H9 (cell line): ENCODE data around the gene ZMYND8. TPM values are rescaled to one million over a fixed set of nuclear protein-coding genes. Genes with fewer than 3 reads are reported as not detected.

Experiments
- DNase-seq: peaks from one replicate; pipeline ENCODE4 v3.0.0-alpha.2; 2017
- H2AFZ ChIP-seq: one replicate; pipeline ENCODE4 v1.6.1; 2013; ENCODE audit warnings: mild to moderate bottlenecking, low read length, control low read depth, moderate library complexity
- H2AK5ac ChIP-seq: 2 replicates; pipeline ENCODE4 v1.6.1; 2013; ENCODE audit warnings: low read length, control low read depth, mixed read lengths; ENCODE audit not compliant: insufficient read length
- H2BK120ac ChIP-seq: one replicate; pipeline ENCODE4 v1.6.1; 2013; ENCODE audit warnings: low read depth, mild to moderate bottlenecking, low read length, control low read depth, inconsistent platforms; ENCODE audit not compliant: poor library complexity, severe bottlenecking
- H2BK12ac ChIP-seq: 2 replicates; pipeline ENCODE4 v1.6.1; 2013; ENCODE audit warnings: low read length, control low read depth, mixed read lengths, low read depth; ENCODE audit not compliant: insufficient read length
- H2BK15ac ChIP-seq: 2 replicates; pipeline ENCODE4 v1.6.1; 2013; ENCODE audit warnings: low read depth, low read length, control low read depth
- H2BK20ac ChIP-seq: one replicate; pipeline ENCODE4 v1.6.1; 2013; ENCODE audit warnings: low read depth, mild to moderate bottlenecking, low read length, control low read depth, inconsistent platforms; ENCODE audit not compliant: poor library complexity, severe bottlenecking
- H2BK5ac ChIP-seq: 2 replicates; pipeline ENCODE4 v1.6.1; 2013; ENCODE audit warnings: low read length, control low read depth, mixed read lengths; ENCODE audit not compliant: insufficient read length
- H3K14ac ChIP-seq: 2 replicates; pipeline ENCODE4 v1.6.1; 2013; ENCODE audit warnings: low read length, control low read depth; ENCODE audit not compliant: insufficient read depth
- H3K18ac ChIP-seq: 2 replicates; pipeline ENCODE4 v1.6.1; 2013; ENCODE audit warnings: low read depth, mild to moderate bottlenecking, mixed read lengths, low read length, control low read depth; ENCODE audit not compliant: insufficient read length
- H3K23ac ChIP-seq: 2 replicates; pipeline ENCODE4 v1.6.1; 2013; ENCODE audit warnings: low read length, control low read depth, mixed read lengths, low read depth; ENCODE audit not compliant: insufficient read length
- H3K23me2 ChIP-seq: 2 replicates; pipeline ENCODE4 v1.6.1; 2013; ENCODE audit warnings: low read depth, mild to moderate bottlenecking, mixed read lengths, low read length, control low read depth; ENCODE audit not compliant: insufficient read length, poor library complexity, severe bottlenecking
- H3K27ac ChIP-seq: 2 replicates; pipeline ENCODE4 v1.5.1; 2013; ENCODE audit warnings: low read length, control low read depth, mixed read lengths, low read depth; ENCODE audit not compliant: insufficient read length
- H3K27me3 ChIP-seq: 2 replicates; pipeline ENCODE4 v1.6.1; 2013; ENCODE audit warnings: low read length, control low read depth, inconsistent platforms; ENCODE audit not compliant: insufficient read depth
- H3K4ac ChIP-seq: 2 replicates; pipeline ENCODE4 v1.6.1; 2013; ENCODE audit warnings: low read depth, mild to moderate bottlenecking, control low read depth, inconsistent platforms, low read length, moderate library complexity
- H3K4me1 ChIP-seq: 2 replicates; pipeline ENCODE4 v1.6.1; 2013; ENCODE audit warnings: low read length, control low read depth, inconsistent platforms; ENCODE audit not compliant: insufficient read depth
- H3K4me2 ChIP-seq: 2 replicates; pipeline ENCODE4 v1.6.1; 2013; ENCODE audit warnings: low read length, control low read depth, mixed read lengths; ENCODE audit not compliant: insufficient read length, insufficient read depth
- H3K56ac ChIP-seq: 2 replicates; pipeline ENCODE4 v1.6.1; 2013; ENCODE audit warnings: low read depth, mild to moderate bottlenecking, mixed read lengths, low read length, control low read depth; ENCODE audit not compliant: insufficient read length
- H3K79me1 ChIP-seq: 2 replicates; pipeline ENCODE4 v1.6.1; 2013; ENCODE audit warnings: low read depth, mild to moderate bottlenecking, moderate library complexity, low read length, control low read depth, inconsistent platforms; ENCODE audit not compliant: insufficient read depth, poor library complexity, severe bottlenecking
- H3K79me2 ChIP-seq: 2 replicates; pipeline ENCODE4 v1.6.1; 2013; ENCODE audit warnings: low read length, control low read depth, inconsistent platforms; ENCODE audit not compliant: insufficient read depth
- H3K9ac ChIP-seq: 2 replicates; pipeline ENCODE4 v1.6.1; 2013; ENCODE audit warnings: low read length, control low read depth, mixed read lengths; ENCODE audit not compliant: insufficient read length; ENCODE audit errors: extremely low read depth
- H3K9me3 ChIP-seq: one replicate; pipeline ENCODE4 v1.6.1; 2013; ENCODE audit warnings: low read depth, low read length, inconsistent platforms; ENCODE audit not compliant: control insufficient read depth
- H3T11ph ChIP-seq: one replicate; pipeline ENCODE4 v1.6.1; 2013; ENCODE audit warnings: mild to moderate bottlenecking, low read length, control low read depth, inconsistent platforms
- H4K20me1 ChIP-seq: one replicate; pipeline ENCODE4 v1.6.1; 2013; ENCODE audit not compliant: control insufficient read depth, insufficient read length, insufficient read depth
- H4K5ac ChIP-seq: 2 replicates; pipeline ENCODE4 v1.6.1; 2013; ENCODE audit warnings: low read depth, mild to moderate bottlenecking, mixed read lengths, low read length, control low read depth; ENCODE audit not compliant: insufficient read length
- H4K8ac ChIP-seq: replicated peaks from 2 replicates; pipeline ENCODE4 v1.6.1; 2013; ENCODE audit warnings: low read length, control low read depth, mixed read lengths, low read depth; ENCODE audit not compliant: insufficient read length
- H4K91ac ChIP-seq: 2 replicates; pipeline ENCODE4 v1.6.1; 2013; ENCODE audit warnings: low read depth, mild to moderate bottlenecking, moderate library complexity, mixed read lengths, low read length, control low read depth; ENCODE audit not compliant: insufficient read length
- H3K27ac Mint-ChIP-seq, 3 experiments: 2 replicates in 2 of 3; 3 replicates in 1 of 3; pipeline ENCODE4 v1.8.0; 2020 to 2021; ENCODE audit warnings: mixed read lengths in 3 of 3, mild to moderate bottlenecking in 1 of 3, moderate library complexity in 1 of 3
- H3K27me3 Mint-ChIP-seq: 2 replicates; pipeline ENCODE4 v1.8.0; 2021; ENCODE audit warnings: low read depth, mild to moderate bottlenecking, moderate library complexity, mixed read lengths
- H3K36me3 Mint-ChIP-seq, 3 experiments: 2 replicates in 2 of 3; 3 replicates in 1 of 3; pipeline ENCODE4 v1.8.0; 2020 to 2021; ENCODE audit warnings: low read depth in 3 of 3, mixed read lengths in 3 of 3; ENCODE audit not compliant: insufficient read depth in 1 of 3
- H3K4me1 Mint-ChIP-seq, 2 experiments: 2 replicates each; pipeline ENCODE4 v1.8.0; 2020; ENCODE audit warnings: mixed read lengths in 2 of 2
- H3K4me3 Mint-ChIP-seq, 2 experiments: 2 replicates in 1 of 2; 3 replicates in 1 of 2; pipeline ENCODE4 v1.8.0; 2020 to 2021; ENCODE audit warnings: mild to moderate bottlenecking in 2 of 2, mixed read lengths in 2 of 2, moderate library complexity in 1 of 2
- H3K9me3 Mint-ChIP-seq, 2 experiments: 2 replicates in 1 of 2; 3 replicates in 1 of 2; pipeline ENCODE4 v1.8.0; 2020; ENCODE audit warnings: mild to moderate bottlenecking in 2 of 2, mixed read lengths in 2 of 2, moderate library complexity in 1 of 2
- WGBS: extraction: QIAGEN DNeasy Blood & Tissue Kit; methylation state at CpG from one replicate; pipeline ENCODE4 v1.1.7; 2013; ENCODE audit warnings: missing lambda C conversion rate, low lambda C conversion rate, mixed read lengths; ENCODE audit not compliant: insufficient read length; ENCODE audit errors: extremely low coverage; 5-methylcytosine and 5-hydroxymethylcytosine counted together
- total RNA-seq: library from RNA; stranded (reverse); gene quantifications from 2 replicates; pipeline ENCODE4 v1.2.1, GENCODE V29; 2021
- TF ChIP-seq, protein P1 (sequence below): fragments of 200-600 bp; sonication (generic); conservative IDR thresholded peaks from 3 replicates; pipeline ENCODE4 v1.8.0; 2021; ENCODE audit warnings: antibody characterized with exemption, mild to moderate bottlenecking

The ZMYND8 gene
- total RNA-seq, 1 experiment from 2014 or later: 158 TPM

DNA sequence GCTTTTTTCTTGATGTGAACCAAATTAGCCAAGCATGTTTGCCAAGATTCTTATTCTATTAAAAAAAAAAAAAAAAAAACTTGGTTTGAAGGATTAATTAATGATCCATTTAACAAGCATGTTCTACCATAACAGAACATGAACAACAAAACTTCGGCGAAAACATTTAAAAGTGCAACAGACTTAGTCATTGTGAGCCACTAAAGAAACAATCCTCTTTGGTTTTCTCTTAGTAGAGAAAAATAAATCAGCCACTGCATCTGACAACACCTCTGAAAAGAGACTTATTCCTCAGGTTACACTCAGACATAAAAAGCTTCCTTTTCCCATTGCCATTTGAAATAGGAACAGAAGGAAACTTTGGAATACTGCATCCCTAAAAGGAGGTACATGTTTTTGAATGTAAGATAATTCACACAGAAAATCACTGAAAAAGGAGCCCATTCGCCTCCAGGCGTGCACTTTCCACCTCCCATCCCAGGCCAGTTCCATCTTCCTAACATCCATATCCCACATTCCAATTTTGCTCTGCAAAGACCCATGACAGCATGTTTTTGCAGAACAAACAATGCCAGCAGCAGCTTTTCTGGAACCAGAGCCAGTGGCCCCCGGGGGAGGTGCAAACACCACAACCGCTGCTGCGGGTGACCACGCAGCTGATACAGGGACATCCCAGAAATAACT lies 79.5 kb downstream of the ZMYND8 start:
- Histone ChIP-seq H2BK5ac (no peak overlapping the region), H4K5ac (no peak overlapping the region), H3K9ac (no peak overlapping the region), H3K23ac (no peak overlapping the region), H3K27me3 (no peaks in the 10 kb centered on the region), H4K20me1 (no peaks in the 10 kb centered on the region), H3K79me1 (peaks cover 6% of the 10 kb centered on the region), H3K56ac (no peak overlapping the region), H3K27ac (no peak overlapping the region), H3K4me2 (no peak overlapping the region), H3K18ac (no peak overlapping the region), H3K14ac (no peak overlapping the region), H2BK15ac (no peak overlapping the region), H3K4ac (no peak overlapping the region), H2AK5ac (no peak overlapping the region), H4K91ac (no peak overlapping the region), H3K9me3 (no peaks in the 10 kb centered on the region), H2BK120ac (no peak overlapping the region), H3K79me2 (peaks cover 2% of the 10 kb centered on the region; the same call in 1 of the 2 replicates), H3K23me2 (no peaks in the 10 kb centered on the region), H4K8ac (no peak overlapping the region), H3T11ph (no peak overlapping the region), H2BK12ac (no peak overlapping the region), H2BK20ac (no peak overlapping the region), H3K4me1 (no peaks in the 10 kb centered on the region; the same call in 1 of the 2 replicates), H2AFZ (no peak overlapping the region)
- Mint-ChIP-seq H3K4me1 (peaks cover 19 to 36% of the 10 kb centered on the region in 2 experiments), H3K27me3 (no peaks in the 10 kb centered on the region), H3K4me3 (no peak overlapping the region; a peak in 1 of 5 replicates), H3K36me3 (peaks cover 48 to 92% (median 89%) of the 10 kb centered on the region in 3 experiments), H3K9me3 (no peaks in the 10 kb centered on the region), H3K27ac (peak overlapping the region in 2 of 3 experiments; percentile 82 to 95; a peak in 5 of 7 replicates)
- DNase-seq: no peak
- no CpG with 5 or more reads among the region's 8 CpGs for WGBS
- TF ChIP-seq, protein P1, sequence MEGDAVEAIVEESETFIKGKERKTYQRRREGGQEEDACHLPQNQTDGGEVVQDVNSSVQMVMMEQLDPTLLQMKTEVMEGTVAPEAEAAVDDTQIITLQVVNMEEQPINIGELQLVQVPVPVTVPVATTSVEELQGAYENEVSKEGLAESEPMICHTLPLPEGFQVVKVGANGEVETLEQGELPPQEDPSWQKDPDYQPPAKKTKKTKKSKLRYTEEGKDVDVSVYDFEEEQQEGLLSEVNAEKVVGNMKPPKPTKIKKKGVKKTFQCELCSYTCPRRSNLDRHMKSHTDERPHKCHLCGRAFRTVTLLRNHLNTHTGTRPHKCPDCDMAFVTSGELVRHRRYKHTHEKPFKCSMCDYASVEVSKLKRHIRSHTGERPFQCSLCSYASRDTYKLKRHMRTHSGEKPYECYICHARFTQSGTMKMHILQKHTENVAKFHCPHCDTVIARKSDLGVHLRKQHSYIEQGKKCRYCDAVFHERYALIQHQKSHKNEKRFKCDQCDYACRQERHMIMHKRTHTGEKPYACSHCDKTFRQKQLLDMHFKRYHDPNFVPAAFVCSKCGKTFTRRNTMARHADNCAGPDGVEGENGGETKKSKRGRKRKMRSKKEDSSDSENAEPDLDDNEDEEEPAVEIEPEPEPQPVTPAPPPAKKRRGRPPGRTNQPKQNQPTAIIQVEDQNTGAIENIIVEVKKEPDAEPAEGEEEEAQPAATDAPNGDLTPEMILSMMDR: no peak
